K562 (cell line): ENCODE data around the gene NUFIP2. TPM values are rescaled to one million over a fixed set of nuclear protein-coding genes. Genes with fewer than 3 reads are reported as not detected.

ENCODE experiments used
- CXXC5 ChIP-seq: fragments of 250-450 bp; sonication (Bioruptor Pico); IDR thresholded peaks from 2 replicates; pipeline ENCODE4 v1.8.0; 2022; ENCODE audit warnings: inconsistent platforms, mild to moderate bottlenecking, moderate library complexity
- DNMT1 ChIP-seq: fragments of 450-650 bp; IDR thresholded peaks from 2 replicates; pipeline ENCODE4 v1.6.1; 2016; ENCODE audit warnings: antibody characterized with exemption, mild to moderate bottlenecking
- NKRF ChIP-seq: fragments of 450-650 bp; IDR thresholded peaks from 2 replicates; pipeline ENCODE4 v1.6.1; 2016; ENCODE audit warnings: borderline replicate concordance
- POLR2G ChIP-seq: fragments of 200-400 bp; formaldehyde crosslinking; IDR thresholded peaks from 2 replicates; pipeline ENCODE4 v1.6.1; 2017; ENCODE audit warnings: low read depth, mild to moderate bottlenecking, antibody characterized with exemption, low read length, moderate library complexity
- SRSF7 ChIP-seq: fragments of 200-400 bp; formaldehyde crosslinking; optimal IDR thresholded peaks from 2 replicates; pipeline ENCODE3; 2017; ENCODE audit warnings: mild to moderate bottlenecking, low read depth, low read length
- ZNF133 ChIP-seq: fragments of 250-450 bp; sonication (Bioruptor Pico); IDR thresholded peaks from 2 replicates; pipeline ENCODE4 v1.4.0; 2020; ENCODE audit warnings: mild to moderate bottlenecking
- ZNF197 ChIP-seq: fragments of 200-800 bp; sonication (Bioruptor generic); IDR thresholded peaks from 2 replicates; pipeline ENCODE4 v1.6.1; 2016; ENCODE audit warnings: low read depth, missing genetic modification characterization, missing compliant biosample characterization
- polyA plus RNA-seq, 8 experiments: library from polyadenylated mRNA; depleted of rRNA in 4 of 8; stranded (reverse) in 5 of 8; unstranded in 3 of 8; fragments of >200 nt; fragmentation: Nextera tagmentation in 2 of 8; fragmentation: Illumina TruSeq in 1 of 8; extraction: Ambion mirVana in 2 of 8; extraction: Trizol in 1 of 8; gene quantifications; 2 replicates each; pipeline versions ENCODE4 v1.2.1 to v1.2.3, GENCODE V29; 2011 to 2014; ENCODE audit warnings: inconsistent platforms in 1 of 8, missing spikeins in 1 of 8
- total RNA-seq, 7 experiments: library from RNA; depleted of rRNA in 6 of 7; stranded (reverse); fragments of >200 nt in 6 of 7; fragmentation: Illumina TruSeq in 2 of 7; extraction: Trizol in 2 of 7; gene quantifications; 2 replicates each; pipeline versions ENCODE4 v1.2.1 to v1.2.3, GENCODE V29; 2011 to 2021; ENCODE audit warnings: low replicate concordance in 1 of 7
- TF ChIP-seq, protein P1 (sequence below): fragments of 450-650 bp; IDR thresholded peaks from 2 replicates; pipeline ENCODE4 v1.6.1; 2016; ENCODE audit warnings: mild to moderate bottlenecking, moderate library complexity
- TF ChIP-seq, protein P2 (sequence below): sonication (generic); formaldehyde crosslinking; IDR thresholded peaks from 2 replicates; pipeline ENCODE4 v1.8.1; 2023; ENCODE audit warnings: mild to moderate bottlenecking, missing genetic modification reagents, moderate library complexity
- TF ChIP-seq, protein P3 (sequence below): sonication (generic); formaldehyde crosslinking; IDR thresholded peaks from 2 replicates; pipeline ENCODE4 v1.8.1; 2022; ENCODE audit warnings: missing genetic modification reagents

Gene NUFIP2
- total and polyA plus RNA-seq, 9 of the 15 experiments (the other 6 are each of a cell fraction or from before 2014, with no cell fraction given): 4.9 to 40.7 (median 18.5) TPM

DNA sequence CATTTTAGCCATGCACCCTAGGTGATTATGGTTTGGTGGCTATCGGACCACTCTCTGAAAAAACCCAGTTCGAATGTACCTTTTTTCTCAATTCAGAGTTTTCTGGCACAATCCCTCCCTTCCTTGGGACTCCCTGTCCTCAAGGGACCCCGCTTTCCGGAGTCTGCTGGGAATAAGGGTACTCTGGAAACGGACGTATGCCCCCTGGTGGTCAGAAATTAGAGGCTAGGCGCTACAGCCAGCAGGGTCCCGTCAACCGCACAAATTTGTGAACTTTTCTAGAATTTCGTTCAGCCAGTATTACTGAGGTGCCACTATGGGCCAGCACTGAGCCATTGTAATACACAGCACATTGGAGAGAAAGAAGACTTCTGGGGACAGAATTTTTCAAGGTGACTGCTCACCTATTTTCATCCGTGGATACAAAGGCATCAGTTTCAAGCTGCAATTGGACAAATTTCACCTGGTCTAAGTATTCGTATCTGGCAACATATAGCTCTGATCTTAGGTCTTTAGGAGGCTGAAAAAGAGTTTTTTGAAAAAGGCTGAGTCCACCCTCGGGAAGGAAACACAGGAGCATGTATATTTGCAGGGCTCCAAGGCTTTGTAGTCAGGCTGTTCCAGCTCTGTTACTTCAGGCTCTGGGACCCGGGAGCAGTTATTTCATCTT lies 74.4 kb downstream of the NUFIP2 start (continued):
- TF ChIP-seq, protein P1, sequence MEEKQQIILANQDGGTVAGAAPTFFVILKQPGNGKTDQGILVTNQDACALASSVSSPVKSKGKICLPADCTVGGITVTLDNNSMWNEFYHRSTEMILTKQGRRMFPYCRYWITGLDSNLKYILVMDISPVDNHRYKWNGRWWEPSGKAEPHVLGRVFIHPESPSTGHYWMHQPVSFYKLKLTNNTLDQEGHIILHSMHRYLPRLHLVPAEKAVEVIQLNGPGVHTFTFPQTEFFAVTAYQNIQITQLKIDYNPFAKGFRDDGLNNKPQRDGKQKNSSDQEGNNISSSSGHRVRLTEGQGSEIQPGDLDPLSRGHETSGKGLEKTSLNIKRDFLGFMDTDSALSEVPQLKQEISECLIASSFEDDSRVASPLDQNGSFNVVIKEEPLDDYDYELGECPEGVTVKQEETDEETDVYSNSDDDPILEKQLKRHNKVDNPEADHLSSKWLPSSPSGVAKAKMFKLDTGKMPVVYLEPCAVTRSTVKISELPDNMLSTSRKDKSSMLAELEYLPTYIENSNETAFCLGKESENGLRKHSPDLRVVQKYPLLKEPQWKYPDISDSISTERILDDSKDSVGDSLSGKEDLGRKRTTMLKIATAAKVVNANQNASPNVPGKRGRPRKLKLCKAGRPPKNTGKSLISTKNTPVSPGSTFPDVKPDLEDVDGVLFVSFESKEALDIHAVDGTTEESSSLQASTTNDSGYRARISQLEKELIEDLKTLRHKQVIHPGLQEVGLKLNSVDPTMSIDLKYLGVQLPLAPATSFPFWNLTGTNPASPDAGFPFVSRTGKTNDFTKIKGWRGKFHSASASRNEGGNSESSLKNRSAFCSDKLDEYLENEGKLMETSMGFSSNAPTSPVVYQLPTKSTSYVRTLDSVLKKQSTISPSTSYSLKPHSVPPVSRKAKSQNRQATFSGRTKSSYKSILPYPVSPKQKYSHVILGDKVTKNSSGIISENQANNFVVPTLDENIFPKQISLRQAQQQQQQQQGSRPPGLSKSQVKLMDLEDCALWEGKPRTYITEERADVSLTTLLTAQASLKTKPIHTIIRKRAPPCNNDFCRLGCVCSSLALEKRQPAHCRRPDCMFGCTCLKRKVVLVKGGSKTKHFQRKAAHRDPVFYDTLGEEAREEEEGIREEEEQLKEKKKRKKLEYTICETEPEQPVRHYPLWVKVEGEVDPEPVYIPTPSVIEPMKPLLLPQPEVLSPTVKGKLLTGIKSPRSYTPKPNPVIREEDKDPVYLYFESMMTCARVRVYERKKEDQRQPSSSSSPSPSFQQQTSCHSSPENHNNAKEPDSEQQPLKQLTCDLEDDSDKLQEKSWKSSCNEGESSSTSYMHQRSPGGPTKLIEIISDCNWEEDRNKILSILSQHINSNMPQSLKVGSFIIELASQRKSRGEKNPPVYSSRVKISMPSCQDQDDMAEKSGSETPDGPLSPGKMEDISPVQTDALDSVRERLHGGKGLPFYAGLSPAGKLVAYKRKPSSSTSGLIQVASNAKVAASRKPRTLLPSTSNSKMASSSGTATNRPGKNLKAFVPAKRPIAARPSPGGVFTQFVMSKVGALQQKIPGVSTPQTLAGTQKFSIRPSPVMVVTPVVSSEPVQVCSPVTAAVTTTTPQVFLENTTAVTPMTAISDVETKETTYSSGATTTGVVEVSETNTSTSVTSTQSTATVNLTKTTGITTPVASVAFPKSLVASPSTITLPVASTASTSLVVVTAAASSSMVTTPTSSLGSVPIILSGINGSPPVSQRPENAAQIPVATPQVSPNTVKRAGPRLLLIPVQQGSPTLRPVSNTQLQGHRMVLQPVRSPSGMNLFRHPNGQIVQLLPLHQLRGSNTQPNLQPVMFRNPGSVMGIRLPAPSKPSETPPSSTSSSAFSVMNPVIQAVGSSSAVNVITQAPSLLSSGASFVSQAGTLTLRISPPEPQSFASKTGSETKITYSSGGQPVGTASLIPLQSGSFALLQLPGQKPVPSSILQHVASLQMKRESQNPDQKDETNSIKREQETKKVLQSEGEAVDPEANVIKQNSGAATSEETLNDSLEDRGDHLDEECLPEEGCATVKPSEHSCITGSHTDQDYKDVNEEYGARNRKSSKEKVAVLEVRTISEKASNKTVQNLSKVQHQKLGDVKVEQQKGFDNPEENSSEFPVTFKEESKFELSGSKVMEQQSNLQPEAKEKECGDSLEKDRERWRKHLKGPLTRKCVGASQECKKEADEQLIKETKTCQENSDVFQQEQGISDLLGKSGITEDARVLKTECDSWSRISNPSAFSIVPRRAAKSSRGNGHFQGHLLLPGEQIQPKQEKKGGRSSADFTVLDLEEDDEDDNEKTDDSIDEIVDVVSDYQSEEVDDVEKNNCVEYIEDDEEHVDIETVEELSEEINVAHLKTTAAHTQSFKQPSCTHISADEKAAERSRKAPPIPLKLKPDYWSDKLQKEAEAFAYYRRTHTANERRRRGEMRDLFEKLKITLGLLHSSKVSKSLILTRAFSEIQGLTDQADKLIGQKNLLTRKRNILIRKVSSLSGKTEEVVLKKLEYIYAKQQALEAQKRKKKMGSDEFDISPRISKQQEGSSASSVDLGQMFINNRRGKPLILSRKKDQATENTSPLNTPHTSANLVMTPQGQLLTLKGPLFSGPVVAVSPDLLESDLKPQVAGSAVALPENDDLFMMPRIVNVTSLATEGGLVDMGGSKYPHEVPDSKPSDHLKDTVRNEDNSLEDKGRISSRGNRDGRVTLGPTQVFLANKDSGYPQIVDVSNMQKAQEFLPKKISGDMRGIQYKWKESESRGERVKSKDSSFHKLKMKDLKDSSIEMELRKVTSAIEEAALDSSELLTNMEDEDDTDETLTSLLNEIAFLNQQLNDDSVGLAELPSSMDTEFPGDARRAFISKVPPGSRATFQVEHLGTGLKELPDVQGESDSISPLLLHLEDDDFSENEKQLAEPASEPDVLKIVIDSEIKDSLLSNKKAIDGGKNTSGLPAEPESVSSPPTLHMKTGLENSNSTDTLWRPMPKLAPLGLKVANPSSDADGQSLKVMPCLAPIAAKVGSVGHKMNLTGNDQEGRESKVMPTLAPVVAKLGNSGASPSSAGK: no peak
- TF ChIP-seq, protein P2, sequence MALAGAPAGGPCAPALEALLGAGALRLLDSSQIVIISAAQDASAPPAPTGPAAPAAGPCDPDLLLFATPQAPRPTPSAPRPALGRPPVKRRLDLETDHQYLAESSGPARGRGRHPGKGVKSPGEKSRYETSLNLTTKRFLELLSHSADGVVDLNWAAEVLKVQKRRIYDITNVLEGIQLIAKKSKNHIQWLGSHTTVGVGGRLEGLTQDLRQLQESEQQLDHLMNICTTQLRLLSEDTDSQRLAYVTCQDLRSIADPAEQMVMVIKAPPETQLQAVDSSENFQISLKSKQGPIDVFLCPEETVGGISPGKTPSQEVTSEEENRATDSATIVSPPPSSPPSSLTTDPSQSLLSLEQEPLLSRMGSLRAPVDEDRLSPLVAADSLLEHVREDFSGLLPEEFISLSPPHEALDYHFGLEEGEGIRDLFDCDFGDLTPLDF: 0 out of 2 replicates have a peak, but pooled peaks have one; percentile 47
- no peak for TF ChIP-seq POLR2G
- no peak for TF ChIP-seq ZNF133 (CRISPR knock-in tag)
- no peak for TF ChIP-seq ZNF197 (CRISPR knock-in tag)
- TF ChIP-seq SRSF7: no peak
- TF ChIP-seq, protein P3, sequence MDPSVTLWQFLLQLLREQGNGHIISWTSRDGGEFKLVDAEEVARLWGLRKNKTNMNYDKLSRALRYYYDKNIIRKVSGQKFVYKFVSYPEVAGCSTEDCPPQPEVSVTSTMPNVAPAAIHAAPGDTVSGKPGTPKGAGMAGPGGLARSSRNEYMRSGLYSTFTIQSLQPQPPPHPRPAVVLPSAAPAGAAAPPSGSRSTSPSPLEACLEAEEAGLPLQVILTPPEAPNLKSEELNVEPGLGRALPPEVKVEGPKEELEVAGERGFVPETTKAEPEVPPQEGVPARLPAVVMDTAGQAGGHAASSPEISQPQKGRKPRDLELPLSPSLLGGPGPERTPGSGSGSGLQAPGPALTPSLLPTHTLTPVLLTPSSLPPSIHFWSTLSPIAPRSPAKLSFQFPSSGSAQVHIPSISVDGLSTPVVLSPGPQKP (CRISPR knock-in tag): no peak
- peak; percentile 18; the same call in 1 of the 2 replicates for TF ChIP-seq CXXC5 (CRISPR knock-in tag)
- TF ChIP-seq NKRF: no peak
- no peak for TF ChIP-seq DNMT1
